NCI-H128 (cell line): ENCODE results near the gene SH3GL2.
A peak's percentile ranks its signal among the peaks of the same experiment; 100 is the strongest.

Source experiments
- DNase-seq: peaks from one replicate; lab custom pipeline; 2025; ENCODE audit not compliant: unreplicated experiment; lab: John Stamatoyannopoulos, UW

Gene SH3GL2

GRCh38 chr9:17578911-17579793, at the start of gene SH3GL2:
SH3GL2 (plus strand) TSS chr9:17579066.
- DNase-seq = peak; percentile 85

- no peak for DNase-seq
Observed at GRCh38 chr9:17531642-17532254, 47.1 kb upstream of the SH3GL2 start.

- no peak for DNase-seq
Observed at GRCh38 chr9:17532461-17532860, 46.4 kb upstream of the SH3GL2 start.

- DNase-seq = no peak
Observed at GRCh38 chr9:17535176-17535575, 43.7 kb upstream of the SH3GL2 start.

- no peak for DNase-seq
Observed at GRCh38 chr9:17536027-17536426, 42.8 kb upstream of the SH3GL2 start.

GRCh38 chr9:17551023-17551422, 27.8 kb upstream of the SH3GL2 start:
- no peak for DNase-seq

- DNase-seq = no peak
Observed at GRCh38 chr9:17555362-17556054, 23.4 kb upstream of the SH3GL2 start.

- no peak for DNase-seq
Observed at GRCh38 chr9:17556255-17556654, 22.6 kb upstream of the SH3GL2 start.

GRCh38 chr9:17556935-17557334, 21.9 kb upstream of the SH3GL2 start:
- DNase-seq = no peak

- DNase-seq = no peak
Observed at GRCh38 chr9:17571825-17572224, 7.0 kb upstream of the SH3GL2 start.

- no peak for DNase-seq
Observed at GRCh38 chr9:17574342-17574741, 4.5 kb upstream of the SH3GL2 start.

GRCh38 chr9:17578577-17578910, 322 bp upstream of the SH3GL2 start:
- DNase-seq = no peak

- no peak for DNase-seq
Observed at GRCh38 chr9:17580119-17580518, 1.3 kb downstream of the SH3GL2 start.

- no peak for DNase-seq
Observed at GRCh38 chr9:17587113-17587512, 8.2 kb downstream of the SH3GL2 start.

- DNase-seq = no peak
Observed at GRCh38 chr9:17588395-17588794, 9.5 kb downstream of the SH3GL2 start.

- DNase-seq = no peak
Observed at GRCh38 chr9:17588941-17589340, 10.1 kb downstream of the SH3GL2 start.

- no peak for DNase-seq
Observed at GRCh38 chr9:17589771-17590170, 10.9 kb downstream of the SH3GL2 start.

- DNase-seq = no peak
Observed at GRCh38 chr9:17594961-17595360, 16.1 kb downstream of the SH3GL2 start.

- no peak for DNase-seq
Observed at GRCh38 chr9:17597977-17598376, 19.1 kb downstream of the SH3GL2 start.

GRCh38 chr9:17600962-17601593, 22.2 kb downstream of the SH3GL2 start:
- no peak for DNase-seq

- DNase-seq = no peak
Observed at GRCh38 chr9:17604556-17604955, 25.7 kb downstream of the SH3GL2 start.
